Transverse colon (tissue), 4 donors: ENCODE results near the gene TCL1B. TPM values are rescaled to one million over a fixed set of nuclear protein-coding genes. Genes with fewer than 3 reads are reported as not detected.
"Not testable (repeated sequence)": the region's sequence is repeated elsewhere in the genome, so short reads cannot be mapped to it uniquely, and the experiment has no call there.

Source experiments
- DNase-seq: peaks from one replicate; pipeline ENCODE4 v3.0.0-alpha.2; 2019
- H3K27ac ChIP-seq, 4 donors: fragments of 200-600 bp; sonication (generic); 2 replicates each; pipeline ENCODE4 v1.5.1; 2016 to 2018; ENCODE audit warnings: inconsistent platforms in 4 of 4
- H3K27me3 ChIP-seq: fragments of 200-600 bp; sonication (generic); 2 replicates; pipeline ENCODE4 v1.5.1; 2017; ENCODE audit warnings: inconsistent platforms
- H3K36me3 ChIP-seq, 4 donors: fragments of 200-600 bp; sonication (generic); 2 replicates each; pipeline ENCODE4 v1.5.1; 2017 to 2019; ENCODE audit warnings: inconsistent platforms in 4 of 4
- H3K4me1 ChIP-seq, 4 donors: fragments of 200-600 bp; sonication (generic); 2 replicates each; pipeline ENCODE4 v1.5.1; 2017 to 2020; ENCODE audit warnings: inconsistent platforms in 4 of 4
- H3K4me3 ChIP-seq, 4 donors: fragments of 200-600 bp; sonication (generic); 1 replicate in 1 of 4; 2 replicates in 3 of 4; pipeline versions ENCODE4 v1.5.1 to v1.6.1; 2017 to 2019; ENCODE audit warnings: inconsistent platforms in 4 of 4
- H3K9me3 ChIP-seq, 2 donors: fragments of 200-600 bp; sonication (generic); 2 replicates each; pipeline ENCODE4 v1.5.1; 2017 to 2019; ENCODE audit warnings: inconsistent platforms in 2 of 2
- CTCF ChIP-seq, 5 experiments: fragments of 200-600 bp in 3 of 5; fragments of 450-650 bp in 2 of 5; sonication (generic) in 3 of 5; IDR thresholded peaks; 1 replicate in 2 of 5; 2 replicates in 3 of 5; pipeline ENCODE4 v1.5.1; 2016 to 2017; ENCODE audit warnings: antibody characterized with exemption in 5 of 5, inconsistent platforms in 3 of 5, mild to moderate bottlenecking in 2 of 5, moderate library complexity in 1 of 5
- EP300 ChIP-seq: sonication (generic); formaldehyde crosslinking; IDR thresholded peaks from one replicate; pipeline ENCODE4 v1.6.1; 2017; ENCODE audit warnings: antibody characterized with exemption, low read depth
- POLR2A ChIP-seq: fragments of 450-650 bp; IDR thresholded peaks from one replicate; pipeline ENCODE4 v1.6.1; 2016; ENCODE audit warnings: antibody characterized with exemption, mild to moderate bottlenecking, moderate library complexity
- POLR2AphosphoS5 ChIP-seq, 3 donors: sonication (generic); formaldehyde crosslinking; IDR thresholded peaks; one replicate each; pipeline ENCODE4 v1.6.1; 2016; ENCODE audit warnings: antibody characterized with exemption in 3 of 3
- WGBS, 2 donors: methylation state at CpG; one replicate each; pipeline ENCODE4 v1.1.5; 2018; ENCODE audit warnings: low coverage in 1 of 2; 5-methylcytosine and 5-hydroxymethylcytosine counted together
- in situ Hi-C, 4 donors: fragments of 200-750 bp; cut with MboI; loops; one replicate each; pipeline versions ENCODE4 v1.15.0 to v1.15.1; 2017; ENCODE audit warnings: low sequenced_read_pairs in 3 of 4, low pct_ligation_motif_present in 1 of 4, low pct_unique_long_range_greater_than_20kb in 1 of 4
- intact Hi-C: fragments of 100-400 bp; cut with DNase I; formaldehyde crosslinking; loops from one replicate; pipeline ENCODE4 v1.15.1; 2023; ENCODE audit warnings: low total_unique reads
- total RNA-seq, 4 donors: library from RNA; depleted of rRNA; stranded (reverse); fragments of >200 nt; gene quantifications; one replicate each; pipeline ENCODE4 v1.1.0, GENCODE V29; 2016

The TCL1B gene
- total RNA-seq, 4 donors from 2014 or later, result 0.64 TPM; not detected in 3

- Histone ChIP-seq H3K36me3 (no peaks in the 10 kb centered on the region), H3K27ac (no peak overlapping the region), H3K9me3 (no peaks in the 10 kb centered on the region), H3K4me1 (no peaks in the 10 kb centered on the region), H3K27me3 (peaks cover 4% of the 10 kb centered on the region), H3K4me3 (no peak overlapping the region)
- in situ Hi-C loops (no loop called here), intact Hi-C loops (no loop called here)
- no peak for DNase-seq
- TF ChIP-seq EP300, result no peak
- WGBS, 2 donors, result 65% methylated on average over 8 of the region's 8 CpGs; no CpG with 5 or more reads in 1 of the 2 donors
These were observed 21.7 kb upstream of the TCL1B start for GRCh38 chr14:95664546-95664945.

- H3K4me1 ChIP-seq, DNase-seq, H3K27me3 ChIP-seq, H3K4me3 ChIP-seq, H3K36me3 ChIP-seq, intact Hi-C loops, in situ Hi-C loops, H3K27ac ChIP-seq, H3K9me3 ChIP-seq: not testable (repeated sequence)
- 70 to 72% methylated on average over 2 to 8 of the region's 8 CpGs for WGBS, 2 donors
These were observed 20.7 kb upstream of the TCL1B start for GRCh38 chr14:95665530-95665929.

GRCh38 chr14:95666450-95666849 is 19.8 kb upstream of the TCL1B start:
- Histone ChIP-seq H3K27ac (no peak overlapping the region), H3K36me3 (no peaks in the 10 kb centered on the region)
- in situ Hi-C loops, result no loop called here

GRCh38 chr14:95667249-95667693 is 19.0 kb upstream of the TCL1B start:
- intact Hi-C loops (no loop called here), in situ Hi-C loops (no loop called here)
- TF ChIP-seq EP300, result no peak
- no peak for TF ChIP-seq POLR2AphosphoS5 (IDR thresholded peaks at IDR 0.05)
- TF ChIP-seq POLR2A, result no peak
- TF ChIP-seq CTCF (IDR thresholded peaks at IDR 0.05), result no peak
- Histone ChIP-seq H3K9me3 (no peaks in the 10 kb centered on the region), H3K4me1 (no peaks in the 10 kb centered on the region), H3K36me3 (no peaks in the 10 kb centered on the region), H3K4me3 (no peak overlapping the region), H3K27ac (no peak overlapping the region), H3K27me3 (no peaks in the 10 kb centered on the region)
- WGBS, 2 donors, result 9% methylated on average over 3 of the region's 3 CpGs; no CpG with 5 or more reads in 1 of the 2 donors
- DNase-seq, result no peak

More at GRCh38 chr14:95666450-95666849, 19.8 kb upstream of the TCL1B start:
- Histone ChIP-seq H3K4me1 (no peaks in the 10 kb centered on the region), H3K4me3 (no peak overlapping the region), H3K27me3 (no peaks in the 10 kb centered on the region), H3K9me3 (no peaks in the 10 kb centered on the region)
- intact Hi-C loops, result no loop called here
- DNase-seq, result no peak
- TF ChIP-seq POLR2AphosphoS5 (IDR thresholded peaks at IDR 0.05) (no peak), POLR2A (no peak), CTCF (IDR thresholded peaks at IDR 0.05) (no peak), EP300 (no peak)
- WGBS, 2 donors, result 81 to 100% methylated on average over 1 to 5 of the region's 5 CpGs

- in situ Hi-C loops (no loop called here), intact Hi-C loops (no loop called here)
- no peak for TF ChIP-seq EP300
- no peak for TF ChIP-seq POLR2AphosphoS5 (IDR thresholded peaks at IDR 0.05)
- TF ChIP-seq POLR2A, result no peak
- TF ChIP-seq CTCF (IDR thresholded peaks at IDR 0.05), result no peak
- no peaks in the 10 kb centered on the region for H3K9me3 ChIP-seq
- no peaks in the 10 kb centered on the region for H3K27me3 ChIP-seq
- no peak for DNase-seq
- no peak overlapping the region for H3K4me3 ChIP-seq
- 71 to 85% methylated on average over 8 to 10 of the region's 10 CpGs for WGBS, 2 donors
- no peaks in the 10 kb centered on the region for H3K4me1 ChIP-seq
- H3K27ac ChIP-seq, result no peak overlapping the region
- no peaks in the 10 kb centered on the region for H3K36me3 ChIP-seq
These were observed 17.9 kb upstream of the TCL1B start for GRCh38 chr14:95668235-95668772.
